T-helper 22 cell (primary cell): ENCODE results near the gene TEPSIN.

Source experiments
- DNase-seq: peaks from one replicate; pipeline ENCODE4 v3.0.0-alpha.2; 2020; ENCODE audit warnings: low read depth

TEPSIN gene

DNA sequence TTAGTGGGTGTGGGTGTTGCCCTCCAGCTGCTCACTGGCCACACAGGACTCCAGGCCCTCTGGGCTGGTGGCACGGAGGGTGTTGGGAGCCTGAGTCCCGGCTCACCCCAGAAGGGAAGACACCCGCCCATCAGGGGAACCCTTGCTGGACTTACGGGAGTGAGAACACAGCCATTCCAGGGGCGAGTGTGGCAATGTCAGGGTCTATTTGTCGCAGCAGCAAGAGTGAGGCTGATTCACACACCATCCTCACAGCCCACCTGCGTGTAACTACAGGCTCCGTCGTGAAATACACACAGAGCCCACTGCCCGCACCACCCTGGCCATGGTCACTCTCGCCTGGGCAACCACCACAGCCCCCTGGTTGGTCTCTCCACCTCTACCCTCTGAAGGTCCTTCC is 55.0 kb downstream of the TEPSIN start:
- no peak for DNase-seq

DNA sequence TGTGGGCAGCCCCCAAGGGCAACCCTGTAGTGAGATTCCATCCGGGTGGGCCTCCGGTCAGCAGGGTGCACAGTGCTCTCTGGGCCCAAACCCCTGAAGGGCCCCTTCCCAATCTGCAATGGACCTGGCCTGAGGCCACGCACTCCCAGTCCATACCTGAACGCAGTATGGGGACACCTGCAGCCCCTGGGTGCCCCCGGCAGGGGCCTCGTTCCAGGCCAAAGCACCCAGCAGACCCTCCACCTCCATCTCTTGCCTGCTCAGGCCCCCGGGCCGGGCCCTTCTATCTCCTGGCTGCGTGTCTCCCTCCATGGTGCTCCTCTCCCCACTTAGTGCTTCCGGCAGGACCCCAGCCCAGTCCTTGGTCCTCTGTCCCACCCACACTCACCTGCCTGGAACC is 55.5 kb downstream of the TEPSIN start:
- no peak for DNase-seq

DNA sequence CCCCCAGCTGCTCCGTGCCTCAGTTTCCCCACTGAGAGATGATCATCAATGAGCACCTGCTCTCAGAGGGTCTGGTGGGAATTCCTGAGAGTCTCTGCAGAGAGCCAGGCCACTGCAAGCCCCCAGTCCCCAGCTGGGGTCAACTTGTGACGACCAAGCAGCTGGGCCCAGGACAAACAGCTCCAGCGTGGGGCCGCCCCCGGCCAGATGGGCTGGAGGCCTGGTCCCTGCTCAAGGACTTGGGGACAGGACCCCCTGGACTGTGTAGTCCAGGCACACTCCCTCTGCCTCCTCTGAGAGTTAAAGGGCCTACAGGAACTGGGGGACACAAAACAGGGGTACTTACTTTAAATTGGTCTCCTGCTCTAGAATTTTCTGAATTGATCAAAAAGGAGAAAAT is 56.3 kb downstream of the TEPSIN start:
- no peak for DNase-seq

DNA sequence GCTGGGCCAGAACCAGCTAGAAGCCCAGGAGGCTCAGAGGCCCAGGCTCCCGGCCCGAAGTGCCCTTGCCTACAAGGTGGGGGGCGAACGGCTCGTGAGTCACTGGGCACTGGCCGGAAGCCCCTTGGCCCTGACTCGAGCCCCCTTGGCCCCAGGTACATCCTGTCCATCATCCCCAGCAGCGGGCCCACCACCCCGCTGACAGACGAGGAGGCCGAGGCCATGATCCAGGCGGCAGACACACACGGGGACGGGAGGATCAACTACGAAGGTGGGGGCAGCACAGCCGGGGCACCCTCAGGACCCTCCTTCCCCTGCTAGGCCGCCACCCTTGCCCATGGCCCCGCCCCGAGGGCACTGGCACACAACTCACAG is 57.1 kb downstream of the TEPSIN start:
- DNase-seq = no peak

DNA sequence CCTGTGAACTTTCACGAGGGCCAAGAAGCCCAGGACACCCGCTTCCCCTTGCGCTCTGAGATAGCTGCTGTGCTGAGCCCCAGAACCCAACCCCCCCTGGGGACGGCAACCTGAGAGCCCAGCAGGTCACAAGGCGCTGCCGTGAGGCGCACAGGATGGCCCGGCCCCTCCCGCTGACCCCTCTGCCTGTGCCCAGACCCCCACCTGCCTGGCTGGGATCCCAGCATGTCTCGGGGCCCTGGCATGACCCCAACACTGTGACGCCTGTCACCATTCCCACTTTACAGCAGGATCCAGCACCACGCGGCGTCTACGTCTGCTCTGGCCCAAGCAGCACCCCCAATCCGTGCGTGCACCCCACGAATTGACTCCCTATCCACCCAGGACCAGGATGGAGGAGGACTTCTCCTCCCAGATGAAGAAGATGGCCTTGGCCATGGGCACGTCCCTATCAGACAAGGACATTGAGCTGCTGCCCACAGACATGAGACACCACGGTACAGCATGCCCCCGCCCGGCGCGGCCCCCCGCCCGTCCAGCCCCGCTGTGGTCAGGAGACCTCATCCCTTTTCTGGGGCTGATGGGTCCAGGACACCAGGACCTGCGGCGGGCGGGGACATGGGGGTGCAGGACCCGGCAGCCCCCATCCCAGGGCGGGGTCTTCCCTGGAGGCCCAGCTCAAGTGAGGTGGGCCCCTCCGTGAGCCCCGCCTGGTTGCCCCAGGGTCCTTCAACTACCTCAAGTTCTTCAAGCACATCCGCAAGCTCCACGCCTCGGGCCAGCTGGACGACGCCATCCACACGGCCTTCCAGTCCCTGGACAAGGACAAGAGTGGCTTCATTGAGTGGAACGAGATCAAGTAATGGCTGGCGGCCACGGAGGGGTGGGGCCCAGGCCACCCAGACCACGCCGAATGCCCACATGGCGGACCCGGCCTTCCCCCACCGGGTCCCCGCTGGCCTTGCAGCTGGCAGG is 57.7 kb downstream of the TEPSIN start:
- no peak for DNase-seq

DNA sequence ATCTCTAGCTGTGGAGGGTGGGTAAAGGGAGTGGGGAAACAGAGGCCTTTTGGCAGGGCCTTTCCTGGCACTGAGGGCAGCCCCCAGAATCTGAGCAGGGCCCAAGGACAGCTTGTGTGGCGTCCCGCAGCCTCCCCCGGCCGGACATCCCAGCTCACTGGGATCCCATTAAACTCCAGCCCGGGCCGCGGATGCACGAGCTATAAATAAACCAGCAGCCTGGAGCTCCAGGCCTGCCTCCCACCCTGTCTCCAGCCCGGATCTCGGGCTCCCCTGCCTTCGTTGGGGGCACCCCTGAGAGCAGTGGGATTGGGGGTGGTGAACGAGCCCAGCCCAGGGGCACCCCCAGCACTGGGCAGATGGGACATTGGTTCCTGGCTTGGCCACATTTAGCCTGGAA is 59.0 kb downstream of the TEPSIN start:
- DNase-seq = no peak

DNA sequence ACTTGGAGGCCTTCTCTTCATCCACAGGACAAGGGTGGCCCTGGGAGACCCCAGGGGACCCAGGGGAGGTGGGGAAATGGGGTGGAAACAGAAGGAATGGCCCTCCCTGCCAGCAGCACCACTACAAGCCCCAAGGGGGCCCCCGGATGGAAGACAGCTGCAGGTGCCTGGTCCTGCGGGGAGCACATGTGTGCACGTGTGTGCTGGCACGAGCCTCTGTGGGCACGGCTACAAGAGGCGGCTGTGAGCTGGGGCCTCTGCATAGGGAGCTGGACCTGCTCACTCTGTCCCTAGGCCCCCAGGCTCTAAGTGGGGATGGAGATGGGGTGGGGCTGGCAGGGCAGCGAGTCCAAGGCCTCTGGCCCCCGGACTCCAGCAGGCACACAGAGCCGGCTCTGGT is 59.6 kb downstream of the TEPSIN start:
- DNase-seq = no peak
